NK-92 (cell line): ENCODE measurements around the gene AP2A2.

Source experiments
- DNase-seq: peaks from one replicate; lab custom pipeline; 2025; ENCODE audit not compliant: unreplicated experiment; lab: John Stamatoyannopoulos, UW

AP2A2 gene

GRCh38 chr11:1027483-1028290 is 102.0 kb downstream of the AP2A2 start:
- DNase-seq, result no peak

- no peak for DNase-seq
These were observed 102.5 kb downstream of the AP2A2 start for GRCh38 chr11:1028291-1028540.

GRCh38 chr11:1028616-1029015 is 102.9 kb downstream of the AP2A2 start:
- DNase-seq, result no peak

GRCh38 chr11:1029051-1029450 is 103.4 kb downstream of the AP2A2 start:
- no peak for DNase-seq

- DNase-seq, result no peak
These were observed 104.0 kb downstream of the AP2A2 start for GRCh38 chr11:1029654-1030053.

GRCh38 chr11:1030086-1030485 is 104.4 kb downstream of the AP2A2 start:
- no peak for DNase-seq

- DNase-seq, result no peak
These were observed 104.9 kb downstream of the AP2A2 start for GRCh38 chr11:1030556-1030955.

GRCh38 chr11:1031121-1031899 is 105.6 kb downstream of the AP2A2 start:
- no peak for DNase-seq

GRCh38 chr11:1032310-1032891 is 106.7 kb downstream of the AP2A2 start:
- no peak for DNase-seq

- DNase-seq, result no peak
These were observed 107.5 kb downstream of the AP2A2 start for GRCh38 chr11:1033016-1033798.

GRCh38 chr11:1034001-1034400 is 108.3 kb downstream of the AP2A2 start:
- no peak for DNase-seq

GRCh38 chr11:1034456-1035295 is 109.0 kb downstream of the AP2A2 start:
- DNase-seq, result no peak

GRCh38 chr11:1035577-1036283 is 110.1 kb downstream of the AP2A2 start:
- no peak for DNase-seq

- no peak for DNase-seq
These were observed 110.7 kb downstream of the AP2A2 start, which contains the start of gene MUC6 for GRCh38 chr11:1036303-1036923. TSS of gene MUC6 (minus strand) at chr11:1036718. CDS start at chr11:1036655, 63 bp downstream.

- no peak for DNase-seq
These were observed 111.3 kb downstream of the AP2A2 start for GRCh38 chr11:1036931-1037330.

GRCh38 chr11:1037506-1038055 is 111.9 kb downstream of the AP2A2 start:
- no peak for DNase-seq

- no peak for DNase-seq
These were observed 112.7 kb downstream of the AP2A2 start for GRCh38 chr11:1038361-1038760.

- no peak for DNase-seq
These were observed 113.3 kb downstream of the AP2A2 start for GRCh38 chr11:1038921-1039320.
